NCI-H1092 treated with DMSO at 0.1 percent for 48 hours (cell line): ENCODE results near the gene SMIM22.

Experiments
- DNase-seq: peaks from one replicate; lab custom pipeline; 2025; lab: John Stamatoyannopoulos, UW

Gene SMIM22, protein sequence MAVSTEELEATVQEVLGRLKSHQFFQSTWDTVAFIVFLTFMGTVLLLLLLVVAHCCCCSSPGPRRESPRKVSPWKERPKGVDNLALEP

DNA sequence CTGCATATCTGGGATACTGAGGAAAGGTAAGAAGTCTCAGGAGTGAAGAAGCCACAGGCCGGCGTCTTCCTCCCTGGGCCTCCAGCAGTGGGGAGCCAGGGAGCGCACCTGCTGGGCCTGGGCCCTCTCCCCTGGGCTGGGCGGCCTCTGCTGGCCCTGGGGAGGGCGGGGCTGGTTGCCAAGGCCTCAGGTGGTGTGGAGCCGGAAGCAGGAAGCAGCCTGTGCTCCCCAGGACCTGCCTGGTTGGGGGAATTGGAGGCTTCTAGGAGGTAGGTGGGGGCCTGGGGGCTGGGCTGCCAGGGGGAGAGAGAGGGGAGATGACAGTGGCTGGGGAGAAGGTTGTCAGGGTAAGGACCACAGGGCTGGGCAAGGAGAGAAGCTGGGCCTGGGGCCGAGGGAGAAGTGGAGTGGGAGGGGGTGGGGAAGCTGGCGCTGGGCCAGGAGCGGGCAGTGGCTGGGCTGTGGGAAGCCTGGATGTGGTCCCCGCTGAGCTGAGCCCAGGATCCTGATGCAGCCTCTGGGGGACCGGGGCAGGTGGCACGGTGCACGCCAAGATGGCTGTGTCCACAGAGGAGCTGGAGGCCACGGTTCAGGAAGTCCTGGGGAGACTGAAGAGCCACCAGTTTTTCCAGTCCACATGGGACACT lies at the start of gene SMIM22:
SMIM22 (plus strand) TSS at position 189 of the 647 bp plus-strand sequence; CDS start at position 555, 366 bp downstream.
- DNase-seq: peak; percentile 65

DNA sequence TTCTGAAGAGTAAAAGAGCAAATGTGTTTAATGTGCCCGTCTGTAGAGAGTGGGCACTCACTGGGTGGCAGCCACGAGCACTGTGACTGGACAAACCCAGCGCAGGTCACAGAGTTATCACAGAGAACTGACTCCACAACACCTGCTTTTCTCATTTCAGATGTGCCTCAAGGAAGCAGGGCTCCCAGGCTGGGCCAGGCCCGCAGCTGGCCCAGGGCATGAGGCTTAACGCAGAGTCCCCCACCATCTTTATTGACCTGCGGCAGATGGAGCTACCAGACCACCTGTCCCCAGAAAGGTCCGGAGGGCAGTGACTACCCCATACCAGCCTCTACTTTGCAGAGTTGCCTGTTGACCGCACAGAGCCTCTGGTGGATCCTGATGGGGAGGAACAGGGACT lies 49.0 kb upstream of the SMIM22 start:
- DNase-seq: no peak

DNA sequence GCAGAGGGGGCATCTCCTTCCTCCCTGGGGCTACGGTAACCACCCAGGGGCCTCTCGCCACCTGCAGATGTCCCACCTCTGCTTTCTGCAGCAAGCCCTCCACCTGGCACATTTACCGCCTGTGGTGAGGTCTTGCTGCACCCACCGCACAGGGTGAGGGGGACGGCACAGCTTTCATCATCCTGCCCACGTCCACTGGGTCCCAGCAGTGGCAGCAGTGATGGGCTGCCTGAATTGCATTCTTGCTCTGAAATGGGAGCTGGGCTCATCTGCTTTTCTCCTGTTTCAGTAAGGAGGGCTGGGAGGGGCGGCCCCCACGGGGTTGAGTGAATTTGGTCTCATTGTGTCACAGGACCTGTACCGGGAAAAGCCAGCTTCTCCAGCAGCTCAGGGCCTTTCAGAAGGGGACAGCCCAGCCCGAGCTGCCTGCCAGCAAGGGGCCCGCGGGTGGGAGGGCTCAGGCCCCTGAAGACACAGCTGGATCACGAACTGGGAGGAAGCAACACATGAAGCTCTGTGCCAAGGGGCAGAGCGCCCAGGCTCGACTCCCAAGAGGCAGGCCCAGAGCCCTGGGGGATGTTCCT lies 48.1 kb upstream of the SMIM22 start:
- peak; percentile 6 for DNase-seq

DNA sequence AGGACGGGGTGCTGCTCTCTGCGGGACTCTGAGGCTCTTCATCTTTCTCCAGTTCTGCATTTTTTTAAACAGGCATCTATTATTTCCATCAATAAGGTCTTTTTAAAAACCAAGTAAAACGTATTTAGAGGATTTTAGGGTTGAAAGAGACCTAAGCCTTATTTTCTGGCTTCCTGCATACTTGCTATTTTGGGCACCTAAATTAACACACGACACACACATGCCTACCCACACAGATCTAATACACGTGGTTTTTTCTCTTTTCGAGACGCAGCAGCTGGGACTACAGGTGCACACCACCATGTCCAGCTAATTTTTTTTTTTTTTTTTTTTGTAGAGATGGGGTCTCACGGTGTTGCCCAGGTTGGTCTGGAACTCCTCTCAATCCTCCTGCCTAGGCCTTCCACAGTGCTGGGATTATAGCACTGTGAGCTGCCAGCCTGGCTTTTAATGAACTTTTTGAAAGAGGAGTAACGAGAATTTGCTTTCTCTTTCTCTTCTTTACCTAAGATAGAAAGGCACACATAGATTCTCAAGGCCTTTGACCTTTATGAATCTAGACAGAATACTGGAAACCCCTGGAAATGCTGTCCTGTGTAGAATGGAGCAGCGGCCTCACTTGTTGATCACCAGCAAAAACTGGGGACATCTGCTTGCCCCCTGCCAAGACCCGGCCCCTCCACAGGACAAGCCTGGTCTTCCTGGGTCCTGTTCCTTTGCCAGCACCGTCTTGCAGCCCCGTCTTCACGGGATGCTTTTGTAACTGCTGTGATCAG lies 47.1 kb upstream of the SMIM22 start:
- DNase-seq: no peak

DNA sequence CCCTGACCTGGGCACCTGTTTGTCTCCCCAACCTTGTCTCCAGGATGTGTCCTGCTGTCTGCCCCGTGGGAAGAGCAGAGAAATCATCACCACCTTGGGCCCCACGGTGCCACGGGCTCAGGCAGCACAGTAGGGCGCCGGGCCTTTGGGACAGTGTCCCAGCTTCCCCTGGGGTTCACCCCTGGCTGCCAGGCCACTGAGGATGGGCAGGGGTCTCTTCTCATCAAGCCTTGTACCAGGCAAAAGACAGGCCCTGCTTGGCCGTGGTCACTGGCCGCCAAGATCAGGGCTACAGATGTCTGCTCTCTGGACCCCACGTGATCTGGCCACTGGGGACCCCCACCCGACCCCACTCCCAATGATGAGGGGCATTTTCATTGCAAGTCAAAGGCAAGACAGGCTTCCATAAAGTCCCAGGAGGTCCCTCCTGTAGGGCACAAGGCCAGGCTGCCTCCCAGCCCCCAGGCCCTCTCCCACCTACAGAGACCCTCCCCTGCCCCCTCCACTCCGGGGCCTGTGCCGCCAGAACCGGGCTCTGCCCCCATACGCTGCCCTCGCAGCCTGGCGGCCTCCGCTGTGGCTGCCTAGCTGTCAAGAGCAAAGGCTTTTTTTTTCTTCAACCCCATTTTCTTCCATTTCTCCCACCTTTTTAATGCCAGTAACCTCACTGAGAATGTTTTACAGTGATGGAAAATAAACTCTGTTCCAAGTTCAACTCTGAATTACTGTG lies 46.3 kb upstream of the SMIM22 start:
- no peak for DNase-seq

DNA sequence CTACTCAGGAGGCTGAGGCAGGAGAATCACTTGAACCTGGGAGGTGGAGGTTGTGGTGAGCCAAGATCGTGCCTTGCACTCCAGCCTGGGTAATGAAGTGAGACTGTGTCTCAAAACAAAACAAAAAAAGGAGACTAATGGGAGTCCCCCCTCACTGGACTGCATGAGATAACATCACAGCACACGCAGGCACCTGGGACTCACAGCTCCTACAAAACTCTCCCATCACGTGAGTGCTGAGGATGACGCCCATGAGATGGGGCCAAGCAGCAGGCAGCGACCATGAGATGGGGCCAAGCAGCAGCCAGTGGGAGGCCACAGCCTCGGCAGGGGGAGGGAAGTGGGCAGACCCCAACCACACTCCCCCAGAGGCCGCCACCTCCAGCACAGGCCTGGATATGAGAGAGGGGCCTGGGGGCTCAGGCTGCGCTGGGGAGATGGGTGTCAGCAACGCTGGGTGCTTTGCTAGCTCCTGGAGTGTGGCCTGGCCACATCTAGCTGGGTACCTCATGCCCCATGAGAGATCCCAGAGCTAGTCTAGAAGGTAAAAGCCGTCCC lies 45.4 kb upstream of the SMIM22 start:
- no peak for DNase-seq

DNA sequence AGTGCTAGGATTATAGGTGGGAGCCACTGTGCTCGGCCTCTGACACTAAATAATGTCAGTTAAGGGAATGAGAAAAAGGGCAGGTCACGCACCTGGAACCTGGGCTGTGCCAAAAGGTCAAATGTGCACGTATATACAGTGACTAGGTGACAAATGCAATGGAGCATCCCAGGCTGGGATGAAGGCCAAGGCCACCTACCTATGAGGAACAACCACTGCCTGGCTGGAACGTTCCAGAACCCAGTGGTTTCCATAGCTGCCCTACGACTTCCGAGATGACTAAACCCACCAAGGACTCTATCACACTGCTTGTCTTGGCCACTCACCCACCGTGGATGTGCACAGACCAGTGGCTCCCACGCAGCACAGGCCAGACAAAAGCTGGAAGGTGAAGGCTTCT lies 44.3 kb upstream of the SMIM22 start:
- DNase-seq: no peak

DNA sequence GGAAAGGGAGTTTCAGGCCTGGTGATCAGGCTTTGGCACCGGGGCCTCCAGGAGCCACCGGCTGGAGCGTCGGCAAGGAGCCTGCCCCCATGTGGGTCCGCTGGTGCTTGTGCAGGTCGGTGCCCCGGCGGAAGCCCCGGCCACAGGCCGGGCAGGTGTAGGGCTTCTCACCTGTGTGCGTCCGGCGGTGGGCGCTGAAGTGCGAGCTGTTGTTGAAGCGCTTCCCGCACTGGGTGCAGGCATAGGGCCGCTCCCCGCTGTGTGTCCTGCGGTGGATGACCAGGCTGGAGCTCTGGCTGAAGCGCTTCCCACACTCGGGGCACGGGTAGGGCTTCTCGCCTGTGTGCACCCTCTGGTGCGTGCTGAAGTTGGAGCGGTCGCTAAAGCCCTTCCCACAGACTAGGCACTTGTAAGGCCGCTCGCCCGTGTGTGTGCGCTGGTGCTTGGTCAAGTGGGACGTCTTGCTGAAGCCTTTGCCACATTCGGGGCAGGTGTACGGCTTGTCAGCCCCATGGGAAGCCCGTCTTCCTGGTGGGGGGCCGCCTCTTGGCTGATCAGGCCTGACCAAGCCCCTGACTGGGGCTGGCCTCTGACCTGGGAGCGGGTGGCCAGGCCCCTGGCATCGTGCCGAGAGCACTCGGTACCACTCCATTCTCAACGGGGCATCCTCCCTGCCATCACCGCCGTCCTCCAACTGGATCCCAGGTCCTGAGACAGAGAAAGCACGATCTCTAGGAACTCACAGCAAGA lies 42.6 kb upstream of the SMIM22 start:
- DNase-seq: no peak

DNA sequence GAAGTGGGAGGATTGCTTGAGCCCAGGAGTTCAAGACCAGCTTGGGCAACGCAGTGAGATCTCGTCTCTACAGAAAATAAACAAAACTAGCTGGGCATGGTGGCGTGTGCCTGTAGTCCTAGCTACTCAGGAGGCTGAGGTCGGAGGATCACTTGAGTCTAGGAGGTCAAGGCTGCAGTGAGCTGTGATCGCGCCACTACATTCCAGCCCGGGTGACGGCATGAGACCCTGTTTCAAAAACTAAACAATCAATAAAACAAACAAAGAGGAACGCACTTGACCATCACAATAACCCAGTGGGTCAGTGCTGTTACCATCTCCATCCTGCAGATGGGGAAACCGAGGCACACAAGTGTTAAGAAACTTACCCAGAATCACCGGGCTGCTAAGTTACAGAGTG lies 41.9 kb upstream of the SMIM22 start:
- DNase-seq: no peak

DNA sequence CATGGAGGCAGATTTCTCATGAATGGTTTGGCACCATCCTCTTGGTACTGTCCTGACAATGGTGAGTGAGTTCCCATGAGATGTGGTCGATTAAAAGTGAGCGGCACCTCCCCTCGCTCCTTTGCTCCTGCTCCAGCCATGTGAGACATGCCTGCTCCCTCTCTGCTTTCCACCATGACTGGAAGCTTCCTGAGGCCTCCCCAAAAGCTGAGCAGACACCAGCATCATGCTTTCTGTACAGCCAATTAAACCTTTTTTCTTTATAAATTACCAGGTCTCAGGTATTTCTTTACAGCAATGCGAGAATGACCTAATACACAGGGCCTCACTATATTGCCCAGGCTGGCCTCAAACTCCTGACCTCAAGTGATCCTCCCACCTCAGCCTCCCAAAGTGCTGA lies 40.3 kb upstream of the SMIM22 start:
- DNase-seq: no peak

DNA sequence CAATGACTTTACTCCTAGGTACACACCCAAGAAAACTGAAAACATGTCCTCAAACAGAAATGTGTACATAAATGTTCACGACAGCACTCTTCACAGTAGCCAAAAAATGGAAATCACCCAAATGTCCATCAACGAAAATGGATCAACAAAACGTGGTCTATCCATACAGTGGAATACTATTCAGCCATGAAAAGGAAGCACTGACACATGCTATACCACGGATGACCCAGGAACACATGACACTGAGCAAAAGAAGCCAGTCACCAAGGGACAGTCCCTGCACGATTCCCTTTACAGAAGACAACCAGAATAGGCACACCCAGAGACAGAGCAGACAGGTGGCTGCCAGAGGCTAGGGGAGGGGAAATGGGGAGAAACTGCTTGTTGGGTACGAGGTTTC lies 39.5 kb upstream of the SMIM22 start:
- no peak for DNase-seq

DNA sequence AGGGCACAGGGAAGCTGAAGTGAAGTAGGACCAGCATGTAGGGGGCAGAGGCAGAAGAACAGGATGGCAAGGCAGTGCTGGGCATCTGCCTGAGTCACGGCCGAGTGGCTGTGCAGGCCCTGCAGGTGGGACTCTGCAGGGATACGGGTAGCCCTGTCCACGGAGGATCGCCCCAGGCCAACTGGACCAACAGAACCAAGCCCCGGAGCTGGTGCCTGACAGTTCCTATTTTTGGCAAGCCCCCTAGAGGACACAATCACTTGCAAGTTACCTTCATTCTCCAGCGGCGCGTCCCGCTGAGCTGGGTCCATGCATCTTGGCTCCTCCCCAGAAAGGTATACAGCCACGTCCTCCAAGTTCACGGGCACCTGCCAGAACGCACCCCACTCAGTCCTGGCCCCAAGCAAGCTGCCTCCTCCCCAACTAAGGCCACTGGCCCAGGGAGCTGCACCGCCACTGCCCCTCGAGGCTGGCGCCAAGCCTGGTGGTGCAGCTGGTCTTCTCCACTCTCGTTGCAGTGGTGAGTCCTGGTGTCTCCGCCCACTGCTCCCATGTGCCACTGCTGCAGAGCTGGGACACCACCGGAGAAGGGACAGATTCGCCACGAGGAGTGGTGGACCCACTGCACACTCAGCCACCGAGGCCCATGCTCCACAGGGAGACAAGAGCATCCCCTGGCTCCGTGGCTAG lies 34.8 kb upstream of the SMIM22 start:
- no peak for DNase-seq

DNA sequence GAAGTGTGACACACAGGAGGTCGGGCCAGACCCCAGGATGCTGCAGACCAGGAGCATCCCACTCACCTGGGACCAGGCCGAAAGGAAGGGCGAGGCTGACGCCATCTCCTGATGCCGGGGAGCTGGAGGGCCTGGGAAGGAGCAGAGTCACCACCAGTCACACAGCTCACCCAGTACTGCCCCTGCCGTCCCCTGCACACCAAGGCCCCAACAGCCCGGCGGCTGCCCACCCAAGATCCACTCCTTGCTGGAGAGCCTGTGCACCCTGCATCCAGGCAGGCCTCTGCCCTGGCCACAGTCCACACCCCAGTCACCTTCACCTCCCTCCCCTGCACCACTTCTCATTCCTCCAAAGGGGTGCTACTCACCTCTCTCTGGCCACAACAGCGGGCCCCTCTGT lies 33.0 kb upstream of the SMIM22 start:
- DNase-seq: no peak

DNA sequence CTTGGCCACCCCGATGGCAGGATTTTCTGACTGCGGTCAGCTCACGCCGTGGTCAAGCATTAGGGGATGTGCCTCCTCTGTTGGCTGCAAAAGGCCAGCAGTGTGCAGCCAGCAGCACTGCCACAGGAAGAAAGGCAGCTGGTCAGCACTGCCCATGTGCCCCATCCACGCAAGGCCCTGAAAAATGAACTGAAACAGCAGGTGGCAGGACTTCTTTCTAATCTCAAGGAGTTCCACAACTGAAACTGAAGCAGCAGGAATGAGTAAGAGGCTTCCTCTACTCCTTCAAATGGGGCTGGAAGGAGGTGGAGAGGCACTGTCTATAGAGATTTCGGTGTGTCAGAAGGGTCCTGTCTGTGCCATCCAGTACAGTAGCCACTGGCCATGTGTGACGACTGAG lies 31.4 kb upstream of the SMIM22 start:
- no peak for DNase-seq

DNA sequence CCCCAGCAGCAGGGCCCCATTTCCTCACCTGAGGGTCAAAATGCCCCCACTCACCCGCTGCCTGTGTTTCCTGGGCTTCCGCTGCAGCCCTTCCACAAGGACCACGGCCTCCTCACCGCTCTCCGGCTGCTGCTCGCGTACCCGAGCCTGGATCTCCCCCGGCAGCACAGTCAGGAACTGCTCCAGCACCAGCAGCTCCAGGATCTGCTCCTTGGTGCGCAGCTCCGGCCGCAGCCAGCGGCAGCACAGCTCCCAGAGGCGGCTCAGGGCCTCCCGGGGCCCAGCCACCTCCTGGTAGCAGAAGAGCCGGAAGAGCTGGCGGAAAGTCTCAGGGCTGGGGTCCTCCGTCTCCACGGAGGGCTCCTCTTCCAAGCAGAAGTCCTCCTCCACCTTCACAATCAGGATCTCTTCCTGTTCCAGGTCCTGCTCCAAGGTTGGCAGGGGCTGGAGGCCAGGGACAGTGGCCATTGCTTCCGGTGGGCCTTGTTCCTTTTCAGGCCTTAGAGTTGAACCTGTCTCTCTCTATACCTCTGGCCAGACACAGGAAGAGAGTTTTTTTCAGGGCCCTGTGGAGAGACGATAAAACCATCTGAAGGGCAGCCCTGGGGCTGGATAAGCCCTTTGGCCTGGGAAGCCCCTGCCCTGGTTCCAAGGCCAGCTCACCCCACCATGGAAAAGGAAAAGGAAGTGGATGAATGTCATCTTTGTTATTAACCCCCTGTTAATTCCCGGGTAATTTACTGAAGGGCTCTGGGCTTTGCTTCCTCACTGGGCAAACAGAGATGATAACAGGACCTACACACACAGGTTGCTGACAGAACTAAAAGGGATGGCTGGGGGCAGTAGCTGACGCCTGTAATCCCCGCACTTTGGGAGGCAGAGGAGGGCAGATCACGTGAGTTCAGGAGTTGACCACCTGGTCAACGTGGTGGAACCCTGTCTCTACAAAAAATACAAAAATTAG lies 29.4 kb upstream of the SMIM22 start:
- DNase-seq: no peak

DNA sequence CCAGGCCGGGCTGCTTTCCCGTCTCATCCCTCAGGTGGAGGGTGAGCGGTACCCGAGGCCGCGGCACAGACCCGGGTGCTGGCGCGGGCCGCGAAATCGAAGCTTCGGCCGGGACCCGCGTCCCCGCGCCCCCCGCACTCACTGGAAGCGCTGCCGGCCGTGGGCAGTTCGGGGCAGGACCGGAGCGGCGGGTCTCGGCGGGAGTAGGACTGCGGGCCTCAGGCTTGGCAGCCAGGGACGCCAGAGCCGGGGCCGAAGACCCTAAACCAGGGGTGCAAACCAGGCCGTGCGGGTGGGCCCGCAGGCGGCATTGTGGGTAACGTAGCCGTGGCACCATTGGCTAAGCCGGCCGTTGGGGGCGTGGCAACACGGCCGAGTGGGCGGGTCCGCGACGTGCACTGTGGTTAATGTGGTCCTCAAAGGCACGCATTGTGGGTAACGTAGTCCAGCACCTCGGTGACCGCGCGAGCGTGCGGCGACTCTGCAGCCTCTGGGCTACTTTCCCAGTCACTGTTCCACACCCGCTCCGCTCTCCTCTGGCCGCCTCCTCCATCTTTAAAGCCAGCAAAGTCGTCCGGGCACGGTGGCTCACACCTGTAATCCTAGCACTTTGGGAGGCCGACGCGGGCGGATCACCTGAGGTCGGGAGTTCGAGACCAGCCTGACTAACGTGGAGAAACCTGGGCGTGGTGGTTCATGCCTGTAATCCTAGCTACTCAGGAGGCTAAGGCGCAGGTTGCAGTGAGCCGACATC lies 28.1 kb upstream of the SMIM22 start, which contains the start of gene ZNF500:
ZNF500 (minus strand) TSS at position 288 of the 754 bp plus-strand sequence. CDS start 1,184 bp downstream, outside the sequence.
- DNase-seq: peak; percentile 94

DNA sequence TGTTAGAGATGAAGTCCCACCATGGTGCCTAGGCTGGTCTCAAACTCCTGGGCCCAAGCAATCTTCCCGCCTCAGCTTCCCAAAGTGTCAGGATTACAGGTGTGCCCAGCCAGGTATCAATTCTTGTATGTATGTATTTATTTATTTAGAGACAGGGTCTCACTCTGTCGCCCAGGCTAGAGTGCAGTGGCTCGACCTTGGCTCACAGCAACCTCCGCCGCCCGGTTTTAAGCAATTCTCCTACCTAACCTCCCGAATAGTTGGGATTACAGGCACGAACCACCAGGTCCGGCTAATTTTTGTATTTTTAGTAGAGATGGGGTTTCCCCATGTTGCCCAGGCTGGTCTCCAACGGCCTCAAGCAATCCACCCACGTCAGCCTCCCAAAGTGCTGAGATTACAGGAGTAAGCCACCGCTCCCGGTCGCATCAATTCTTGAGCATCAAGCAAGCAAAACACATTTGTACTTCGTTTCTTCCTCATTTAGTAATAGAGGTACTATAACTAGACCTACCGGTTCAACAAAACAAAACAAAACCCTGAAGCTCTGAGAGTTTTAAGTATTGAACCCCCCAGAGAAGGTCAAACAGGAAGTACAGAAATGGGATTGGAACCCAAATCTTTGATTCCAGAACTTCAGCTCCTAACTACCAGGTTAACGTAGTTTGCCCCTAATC lies 27.2 kb upstream of the SMIM22 start:
- no peak for DNase-seq
